DMS53 treated with DMSO at 0.1 percent for 48 hours (cell line): Measurements from ENCODE around the gene RNF214.
"Not testable (repeated sequence)": the region's sequence is repeated elsewhere in the genome, so short reads cannot be mapped to it uniquely, and the experiment has no call there.

Experiments
- DNase-seq: peaks from one replicate; lab custom pipeline; 2025; ENCODE audit not compliant: unreplicated experiment; lab: John Stamatoyannopoulos, UW

The RNF214 gene

GRCh38 chr11:117232092-117232878 lies at the start of gene RNF214:
Gene RNF214 (plus strand): TSS chr11:117232671. CDS start chr11:117234273, 1,602 bp downstream.
- DNase-seq = peak; percentile 53

- not testable (repeated sequence) for DNase-seq
Measured at GRCh38 chr11:117183178-117183577, 49.3 kb upstream of the RNF214 start.

- peak; percentile 95 for DNase-seq
Measured at GRCh38 chr11:117183724-117184349, 48.6 kb upstream of the RNF214 start.

- DNase-seq = no peak
Measured at GRCh38 chr11:117185736-117186430, 46.6 kb upstream of the RNF214 start.

- DNase-seq = no peak
Measured at GRCh38 chr11:117186431-117186761, 46.1 kb upstream of the RNF214 start.

- no peak for DNase-seq
Measured at GRCh38 chr11:117187007-117187406, 45.5 kb upstream of the RNF214 start.

GRCh38 chr11:117187428-117187798 lies 45.1 kb upstream of the RNF214 start:
- DNase-seq = no peak

GRCh38 chr11:117187799-117188481 lies 44.5 kb upstream of the RNF214 start:
- DNase-seq = no peak

GRCh38 chr11:117188620-117189081 lies 43.8 kb upstream of the RNF214 start:
- DNase-seq = no peak

- DNase-seq = no peak
Measured at GRCh38 chr11:117189191-117189940, 43.1 kb upstream of the RNF214 start.

GRCh38 chr11:117189941-117190544 lies 42.4 kb upstream of the RNF214 start:
- no peak for DNase-seq

GRCh38 chr11:117191680-117192400 lies 40.6 kb upstream of the RNF214 start:
- DNase-seq = no peak

- no peak for DNase-seq
Measured at GRCh38 chr11:117192401-117192875, 40.0 kb upstream of the RNF214 start.

GRCh38 chr11:117193130-117194020 lies 39.1 kb upstream of the RNF214 start:
- no peak for DNase-seq

GRCh38 chr11:117194267-117194666 lies 38.2 kb upstream of the RNF214 start:
- no peak for DNase-seq

GRCh38 chr11:117195258-117195657 lies 37.2 kb upstream of the RNF214 start:
- no peak for DNase-seq

- DNase-seq = no peak
Measured at GRCh38 chr11:117195761-117196160, 36.7 kb upstream of the RNF214 start.

GRCh38 chr11:117197006-117197405 lies 35.5 kb upstream of the RNF214 start:
- DNase-seq = no peak
